B cell (primary cell): ENCODE results near the gene FGF3. TPM values are rescaled to one million over a fixed set of nuclear protein-coding genes. Genes with fewer than 3 reads are reported as not detected.

ENCODE experiments used
- ATAC-seq: fragments of 200-7000 bp; cut with Tn5 transposase; one replicate; pipeline ENCODE4 v1.10.0; 2021; ENCODE audit warnings: low read depth, mild to moderate bottlenecking, moderate number of reproducible peaks, moderate library complexity
- CTCF ChIA-PET: fragments of 350-600 bp; sonication (Branson Sonifier 250); formaldehyde crosslinking; loops from one replicate; lab custom pipeline; 2021; ENCODE audit warnings: antibody characterized with exemption, inconsistent platforms; lab: Charles Lee
- POLR2A ChIA-PET: fragments of 350-600 bp; sonication (Branson Sonifier 250); formaldehyde crosslinking; loops from one replicate; lab custom pipeline; 2021; ENCODE audit warnings: antibody characterized with exemption; lab: Charles Lee
- DNase-seq: peaks from one replicate; pipeline ENCODE4 v3.0.0; 2013
- H2AFZ ChIP-seq: 2 replicates; pipeline ENCODE4 v1.6.1; 2012; ENCODE audit warnings: mild to moderate bottlenecking, low read depth, low read length; ENCODE audit not compliant: insufficient read depth, poor library complexity, severe bottlenecking
- H3K27ac ChIP-seq, 2 donors: 1 replicate in 1 of 2; 2 replicates in 1 of 2; pipeline ENCODE4 v1.5.1; 2012 to 2013; ENCODE audit warnings: low read length in 2 of 2, mild to moderate bottlenecking in 2 of 2, moderate library complexity in 1 of 2
- H3K27me3 ChIP-seq, 4 experiments: fragments of 200-600 bp in 1 of 4; sonication (generic) in 1 of 4; replicated peaks in 1 of 4; 1 replicate in 2 of 4; 2 replicates in 2 of 4; pipeline versions ENCODE4 v1.6.1 to v1.7.0; 2013 to 2016; ENCODE audit warnings: low read length in 3 of 4, mild to moderate bottlenecking in 2 of 4, mixed read lengths in 1 of 4, moderate library complexity in 1 of 4; ENCODE audit not compliant: insufficient read depth in 4 of 4, control insufficient read depth in 3 of 4; ENCODE audit errors: control extremely low read depth in 1 of 4
- H3K36me3 ChIP-seq, 2 experiments: replicated peaks in 1 of 2; 1 replicate in 1 of 2; 2 replicates in 1 of 2; pipeline versions ENCODE4 v1.6.1 to v1.7.1; 2013; ENCODE audit warnings: low read length in 1 of 2; ENCODE audit not compliant: insufficient read depth in 2 of 2, control insufficient read depth in 1 of 2; ENCODE audit errors: control extremely low read depth in 1 of 2, extremely low read depth in 1 of 2
- H3K4me1 ChIP-seq, 2 donors: fragments of 200-600 bp in 1 of 2; sonication (generic) in 1 of 2; 1 replicate in 1 of 2; 2 replicates in 1 of 2; pipeline versions ENCODE4 v1.5.1 to v1.6.1; 2013 to 2017; ENCODE audit warnings: low read length in 2 of 2; ENCODE audit not compliant: control insufficient read depth in 2 of 2, insufficient read depth in 2 of 2
- H3K4me2 ChIP-seq: replicated peaks from 2 replicates; pipeline ENCODE3; 2012; ENCODE audit warnings: mild to moderate bottlenecking, low read depth, low read length; ENCODE audit not compliant: poor library complexity, severe bottlenecking
- H3K4me3 ChIP-seq, 5 experiments: fragments of 200-600 bp in 1 of 5; sonication (generic) in 1 of 5; 1 replicate in 3 of 5; 2 replicates in 2 of 5; pipeline versions ENCODE4 v1.5.1 to v1.7.0; 2011 to 2016; ENCODE audit warnings: low read length in 4 of 5, mild to moderate bottlenecking in 4 of 5, low read depth in 2 of 5, control low read depth in 1 of 5, moderate library complexity in 1 of 5; ENCODE audit not compliant: insufficient read depth in 1 of 5; ENCODE audit errors: control extremely low read depth in 1 of 5, extremely low read depth in 1 of 5
- H3K79me2 ChIP-seq: fragments of 200-600 bp; sonication (generic); one replicate; pipeline ENCODE4 v1.6.0; 2016; ENCODE audit warnings: low read length; ENCODE audit not compliant: control insufficient read depth, insufficient read depth
- H3K9ac ChIP-seq: fragments of 200-600 bp; sonication (generic); 2 replicates; pipeline ENCODE4 v1.6.1; 2017; ENCODE audit warnings: mild to moderate bottlenecking, low read length, moderate library complexity
- H3K9me3 ChIP-seq, 3 donors: one replicate each; pipeline versions ENCODE4 v1.6.1 to v1.7.1; 2013; ENCODE audit warnings: low read length in 2 of 3; ENCODE audit not compliant: control insufficient read depth in 2 of 3, insufficient read depth in 1 of 3; ENCODE audit errors: control extremely low read depth in 1 of 3
- H4K20me1 ChIP-seq: 2 replicates; pipeline ENCODE4 v1.6.0; 2012; ENCODE audit warnings: mild to moderate bottlenecking, low read length; ENCODE audit not compliant: insufficient read depth, control insufficient read depth, poor library complexity, severe bottlenecking
- H3K27ac Mint-ChIP-seq: one replicate; pipeline ENCODE4 v1.8.0; 2021; ENCODE audit warnings: mixed read lengths
- H3K27me3 Mint-ChIP-seq: one replicate; pipeline ENCODE4 v1.8.0; 2021; ENCODE audit warnings: mixed read lengths
- H3K4me1 Mint-ChIP-seq: one replicate; pipeline ENCODE4 v1.8.0; 2021; ENCODE audit warnings: mixed read lengths
- H3K4me3 Mint-ChIP-seq: one replicate; pipeline ENCODE4 v1.8.0; 2021; ENCODE audit warnings: mixed read lengths
- H3K9me3 Mint-ChIP-seq: one replicate; pipeline ENCODE4 v1.8.0; 2022; ENCODE audit warnings: mixed read lengths; ENCODE audit not compliant: insufficient read depth
- CTCF ChIP-seq: fragments of 200-600 bp; IDR thresholded peaks from one replicate; pipeline ENCODE4 v1.8.0; 2022; ENCODE audit warnings: antibody characterized with exemption, mild to moderate bottlenecking
- EZH2 ChIP-seq: IDR thresholded peaks from 2 replicates; pipeline ENCODE4 v1.6.1; 2012; ENCODE audit warnings: borderline replicate concordance, low read depth, mild to moderate bottlenecking, moderate library complexity, low read length; ENCODE audit not compliant: insufficient read depth, poor library complexity, severe bottlenecking
- WGBS: methylation state at CpG from one replicate; pipeline ENCODE4 v1.1.5; 2013; ENCODE audit warnings: missing lambda C conversion rate; ENCODE audit not compliant: insufficient coverage; 5-methylcytosine and 5-hydroxymethylcytosine counted together
- intact Hi-C: fragments of 100-400 bp; cut with micrococcal nuclease; formaldehyde crosslinking; loops from one replicate; pipeline ENCODE4 v1.10.0; 2022
- polyA plus RNA-seq: library from polyadenylated mRNA; depleted of rRNA; stranded (reverse); fragments of >200 nt; gene quantifications from 2 replicates; pipeline ENCODE4 v1.2.3, GENCODE V29; 2012
- total RNA-seq, 2 donors: library from RNA; stranded (reverse); fragments of 120-200 nt in 1 of 2; gene quantifications; 1 replicate in 1 of 2; 2 replicates in 1 of 2; pipeline versions ENCODE4 v1.2.3 to v1.2.4, GENCODE V29; 2013 to 2022

The FGF3 gene
- total and polyA plus RNA-seq, 2 donors (not counting 1 experiment from before 2014, with no cell fraction given), result not detected

GRCh38 chr11:69816671-69817070 lies 2.5 kb downstream of the FGF3 start:
- WGBS, result 26% methylated on average over 10 of the region's 12 CpGs
- no peak overlapping the region for H3K4me3 ChIP-seq
- Mint-ChIP-seq H3K27ac (no peak overlapping the region), H3K4me1 (no peaks in the 10 kb centered on the region), H3K27me3 (peaks cover 29% of the 10 kb centered on the region), H3K9me3 (no peaks in the 10 kb centered on the region), H3K4me3 (no peak overlapping the region)
- H3K9ac ChIP-seq, result no peak overlapping the region
- DNase-seq (no peak), ATAC-seq (no peak)
- no peaks in the 10 kb centered on the region for H3K79me2 ChIP-seq
- ChIA-PET POLR2A (no interaction called here), CTCF (no interaction called here)
- H2AFZ ChIP-seq, result no peak overlapping the region
- TF ChIP-seq CTCF, result no peak
- H3K4me1 ChIP-seq, result no peaks in the 10 kb centered on the region
- intact Hi-C loops, result no loop called here
- H3K9me3 ChIP-seq, result peaks cover 0 to 7% (median 0%) of the 10 kb centered on the region in 3 donors
- peaks cover 0 to 38% (median 2%) of the 10 kb centered on the region in 4 experiments for H3K27me3 ChIP-seq
- H4K20me1 ChIP-seq, result no peaks in the 10 kb centered on the region
- no peaks in the 10 kb centered on the region for H3K36me3 ChIP-seq
- no peak overlapping the region for H3K4me2 ChIP-seq
- no peak overlapping the region for H3K27ac ChIP-seq

- intact Hi-C loops, result no loop called here
- ChIA-PET CTCF (no interaction called here), POLR2A (no interaction called here)
- Histone ChIP-seq H3K36me3 (no peaks in the 10 kb centered on the region), H3K79me2 (no peaks in the 10 kb centered on the region), H3K4me3 (no peak overlapping the region), H3K27ac (no peak overlapping the region), H3K4me2 (no peak overlapping the region), H2AFZ (no peak overlapping the region), H3K9ac (no peak overlapping the region), H3K27me3 (peaks cover 0 to 39% (median 2%) of the 10 kb centered on the region in 4 experiments), H4K20me1 (no peaks in the 10 kb centered on the region), H3K4me1 (no peaks in the 10 kb centered on the region), H3K9me3 (peaks cover 0 to 7% (median 0%) of the 10 kb centered on the region in 3 donors)
- Mint-ChIP-seq H3K4me1 (no peaks in the 10 kb centered on the region), H3K27me3 (peaks cover 29% of the 10 kb centered on the region), H3K4me3 (no peak overlapping the region), H3K27ac (no peak overlapping the region), H3K9me3 (no peaks in the 10 kb centered on the region)
- TF ChIP-seq CTCF, result no peak
- TF ChIP-seq EZH2, result no peak
- ATAC-seq, result no peak
- no peak for DNase-seq
- 89% methylated on average over 13 of the region's 13 CpGs for WGBS
Measured at GRCh38 chr11:69815973-69816372, 3.2 kb downstream of the FGF3 start.
